ENCODE measurements around the gene AKAP6. TPM values are rescaled to one million over a fixed set of nuclear protein-coding genes. Genes with fewer than 3 reads are reported as not detected.
A peak's percentile ranks its signal among the peaks of the same experiment; 100 is the strongest.

The AKAP6 gene
- total RNA-seq, 1 experiment from 2014 or later: 2.7 TPM

GRCh38 chr14:32606301-32606700 lies 277.2 kb downstream of the AKAP6 start:
- no peak for DNase-seq (ENCODE audit: extremely low read depth, low read depth)

- no peak for DNase-seq (ENCODE audit: extremely low read depth, low read depth)
Observed at GRCh38 chr14:32607399-32607798, 278.3 kb downstream of the AKAP6 start.

GRCh38 chr14:32608857-32609256 lies 279.8 kb downstream of the AKAP6 start:
- DNase-seq (ENCODE audit: extremely low read depth, low read depth): no peak

GRCh38 chr14:32609388-32609787 lies 280.3 kb downstream of the AKAP6 start:
- DNase-seq (ENCODE audit: extremely low read depth, low read depth): no peak

- no peak for DNase-seq (ENCODE audit: extremely low read depth, low read depth)
Observed at GRCh38 chr14:32611752-32612151, 282.7 kb downstream of the AKAP6 start.

- DNase-seq (ENCODE audit: extremely low read depth, low read depth): no peak
Observed at GRCh38 chr14:32618991-32619390, 289.9 kb downstream of the AKAP6 start.

- no peak for DNase-seq (ENCODE audit: extremely low read depth, low read depth)
Observed at GRCh38 chr14:32620303-32620702, 291.2 kb downstream of the AKAP6 start.

GRCh38 chr14:32620724-32621123 lies 291.6 kb downstream of the AKAP6 start:
- DNase-seq (ENCODE audit: extremely low read depth, low read depth): no peak

- no peak for DNase-seq (ENCODE audit: extremely low read depth, low read depth)
Observed at GRCh38 chr14:32621585-32621984, 292.5 kb downstream of the AKAP6 start.

GRCh38 chr14:32622742-32623141 lies 293.6 kb downstream of the AKAP6 start:
- DNase-seq (ENCODE audit: extremely low read depth, low read depth): no peak

- DNase-seq (ENCODE audit: extremely low read depth, low read depth): no peak
Observed at GRCh38 chr14:32623300-32624093, 294.4 kb downstream of the AKAP6 start.

GRCh38 chr14:32625211-32625610 lies 296.1 kb downstream of the AKAP6 start:
- no peak for DNase-seq (ENCODE audit: extremely low read depth, low read depth)

GRCh38 chr14:32627545-32628298 lies 298.6 kb downstream of the AKAP6 start:
- no peak for DNase-seq (ENCODE audit: extremely low read depth, low read depth)

- no peak for DNase-seq (ENCODE audit: extremely low read depth, low read depth)
Observed at GRCh38 chr14:32629236-32629635, 300.1 kb downstream of the AKAP6 start.

- no peak for DNase-seq (ENCODE audit: extremely low read depth, low read depth)
Observed at GRCh38 chr14:32630701-32631100, 301.6 kb downstream of the AKAP6 start.

GRCh38 chr14:32633224-32633859 lies 304.2 kb downstream of the AKAP6 start:
- no peak for DNase-seq (ENCODE audit: extremely low read depth, low read depth)

- no peak for DNase-seq (ENCODE audit: extremely low read depth, low read depth)
Observed at GRCh38 chr14:32633930-32634329, 304.8 kb downstream of the AKAP6 start.

- DNase-seq (ENCODE audit: extremely low read depth, low read depth): peak; percentile 21
Observed at GRCh38 chr14:32635061-32635719, 306.1 kb downstream of the AKAP6 start.

- DNase-seq (ENCODE audit: extremely low read depth, low read depth): no peak
Observed at GRCh38 chr14:32637582-32637981, 308.5 kb downstream of the AKAP6 start.

GRCh38 chr14:32639208-32639607 lies 310.1 kb downstream of the AKAP6 start:
- no peak for DNase-seq (ENCODE audit: extremely low read depth, low read depth)

- DNase-seq (ENCODE audit: extremely low read depth, low read depth): no peak
Observed at GRCh38 chr14:32645551-32645950, 316.5 kb downstream of the AKAP6 start.
